Cardiac muscle cell (in vitro differentiated cells and primary cell): ENCODE measurements around the gene CDC45. TPM values are rescaled to one million over a fixed set of nuclear protein-coding genes. Genes with fewer than 3 reads are reported as not detected.

Source experiments
- DNase-seq, 2 donors: peaks; one replicate each; pipeline versions ENCODE4 v3.0.0 to v3.0.0-alpha.2; 2010 to 2017; ENCODE audit warnings: low read depth in 1 of 2, low spot score in 1 of 2
- H3K27ac ChIP-seq: fragments of 200-600 bp; sonication (generic); 2 replicates; pipeline ENCODE4 v1.5.1; 2016
- H3K27me3 ChIP-seq: fragments of 200-600 bp; sonication (generic); 2 replicates; pipeline ENCODE4 v1.6.0; 2016; ENCODE audit warnings: control low read depth
- H3K36me3 ChIP-seq: fragments of 200-600 bp; sonication (generic); 2 replicates; pipeline ENCODE4 v1.5.1; 2016; ENCODE audit warnings: control low read depth
- H3K4me1 ChIP-seq: fragments of 200-600 bp; sonication (generic); 2 replicates; pipeline ENCODE4 v1.8.1; 2017; ENCODE audit warnings: low read depth, mild to moderate bottlenecking, mixed run types
- H3K4me3 ChIP-seq: fragments of 200-600 bp; sonication (generic); 2 replicates; pipeline ENCODE4 v1.5.1; 2016; ENCODE audit warnings: mild to moderate bottlenecking
- H3K9me3 ChIP-seq: fragments of 200-600 bp; sonication (generic); 2 replicates; pipeline ENCODE4 v1.5.1; 2017; ENCODE audit warnings: low read depth, mild to moderate bottlenecking, control low read depth
- CTCF ChIP-seq: IDR thresholded peaks from 2 replicates; pipeline ENCODE4 v1.5.1; 2012; ENCODE audit warnings: low read depth, mild to moderate bottlenecking, low read length
- polyA plus RNA-seq: library from polyadenylated mRNA; unstranded; fragments of >200 nt; fragmentation: Nextera tagmentation; extraction: Ambion mirVana; gene quantifications from 2 replicates; pipeline ENCODE4 v1.2.1, GENCODE V29; 2016
- total RNA-seq: library from RNA; depleted of rRNA; stranded (reverse); fragments of >200 nt; gene quantifications from 2 replicates; pipeline ENCODE4 v1.2.3, GENCODE V29; 2016

CDC45 gene
- total and polyA plus RNA-seq, 2 experiments from 2014 or later = 7.6 to 15.5 TPM

- DNase-seq = peak in 1 of 2 donors; percentile 45
- Histone ChIP-seq H3K36me3 (no peaks in the 10 kb centered on the region), H3K4me3 (no peak overlapping the region), H3K4me1 (no peaks in the 10 kb centered on the region), H3K27ac (no peak overlapping the region), H3K27me3 (no peaks in the 10 kb centered on the region), H3K9me3 (no peaks in the 10 kb centered on the region)
- TF ChIP-seq CTCF = peak; percentile 14
Observed at GRCh38 chr22:19495562-19496323, 16.0 kb downstream of the CDC45 start.

GRCh38 chr22:19496324-19496630 lies 16.6 kb downstream of the CDC45 start:
- DNase-seq = no peak
- Histone ChIP-seq H3K4me3 (no peak overlapping the region), H3K27me3 (no peaks in the 10 kb centered on the region), H3K27ac (no peak overlapping the region), H3K9me3 (no peaks in the 10 kb centered on the region), H3K36me3 (no peaks in the 10 kb centered on the region), H3K4me1 (no peaks in the 10 kb centered on the region)
- TF ChIP-seq CTCF = no peak

GRCh38 chr22:19497245-19497644 lies 17.5 kb downstream of the CDC45 start:
- Histone ChIP-seq H3K4me3 (no peak overlapping the region), H3K27me3 (no peaks in the 10 kb centered on the region), H3K36me3 (no peaks in the 10 kb centered on the region), H3K27ac (no peak overlapping the region), H3K4me1 (no peaks in the 10 kb centered on the region), H3K9me3 (no peaks in the 10 kb centered on the region)
- peak in 1 of 2 donors; percentile 90 for DNase-seq
- TF ChIP-seq CTCF = no peak

GRCh38 chr22:19498154-19498865 lies 18.6 kb downstream of the CDC45 start:
- TF ChIP-seq CTCF = no peak
- Histone ChIP-seq H3K27ac (no peak overlapping the region), H3K36me3 (no peaks in the 10 kb centered on the region), H3K9me3 (no peaks in the 10 kb centered on the region), H3K4me3 (no peak overlapping the region), H3K4me1 (no peaks in the 10 kb centered on the region), H3K27me3 (no peaks in the 10 kb centered on the region)
- DNase-seq = no peak

GRCh38 chr22:19498866-19499190 lies 19.1 kb downstream of the CDC45 start:
- Histone ChIP-seq H3K4me1 (no peaks in the 10 kb centered on the region), H3K27ac (no peak overlapping the region), H3K9me3 (no peaks in the 10 kb centered on the region), H3K4me3 (no peak overlapping the region), H3K27me3 (no peaks in the 10 kb centered on the region), H3K36me3 (no peaks in the 10 kb centered on the region)
- DNase-seq = no peak
- TF ChIP-seq CTCF = no peak
